ENCODE data around the gene XCR1. TPM values are rescaled to one million over a fixed set of nuclear protein-coding genes. Genes with fewer than 3 reads are reported as not detected.

Gene XCR1
- total and polyA plus RNA-seq, 2 experiments from 2014 or later: not detected

- Mint-ChIP-seq H3K36me3 (ENCODE audit: low read depth) (no peaks in the 10 kb centered on the region), H3K9me3 (no peaks in the 10 kb centered on the region), H3K4me3 (no peak overlapping the region), H3K27ac (no peak overlapping the region), H3K27me3 (ENCODE audit: insufficient read depth, low read depth, poor library complexity) (peaks cover 5% of the 10 kb centered on the region), H3K4me1 (peaks cover 7% of the 10 kb centered on the region)
- Histone ChIP-seq H3K4me1 (ENCODE audit: insufficient read depth) (peaks cover 3% of the 10 kb centered on the region), H3K4me3 (no peak overlapping the region), H3K36me3 (ENCODE audit: insufficient read depth) (no peaks in the 10 kb centered on the region), H3K79me2 (replicated peaks; ENCODE audit: insufficient read depth) (no peaks in the 10 kb centered on the region), H4K20me1 (replicated peaks; ENCODE audit: insufficient read depth) (no peaks in the 10 kb centered on the region), H3K9me2 (ENCODE audit: insufficient read depth) (peaks cover 8% of the 10 kb centered on the region), H3K27ac (ENCODE audit: low read depth) (no peak overlapping the region), H2AFZ (no peak overlapping the region), H3K27me3 (ENCODE audit: insufficient read depth) (no peaks in the 10 kb centered on the region), H3F3A (replicated peaks; ENCODE audit: low read depth) (no peaks in the 10 kb centered on the region), H3K4me2 (no peak overlapping the region)
- TF ChIP-seq JUNB (IDR thresholded peaks at IDR 0.05; ENCODE audit: unreplicated experiment) (no peak), CTCF (conservative IDR thresholded peaks at IDR 0.05; ENCODE audit: low read depth in 2 of 2) (no peak), CREB1 (CRISPR knock-in tag; IDR thresholded peaks at IDR 0.05; ENCODE audit: low read depth) (no peak), EZH2 (IDR thresholded peaks at IDR 0.05; ENCODE audit: low read depth, unreplicated experiment) (no peak), ZNF331 (CRISPR knock-in tag; IDR thresholded peaks at IDR 0.05; ENCODE audit: low read depth) (no peak), ETS1 (IDR thresholded peaks at IDR 0.05) (no peak), NANOG (IDR thresholded peaks at IDR 0.05; ENCODE audit: borderline replicate concordance) (no peak), REST (IDR thresholded peaks at IDR 0.05; ENCODE audit: unreplicated experiment) (no peak), EZH2phosphoT487 (IDR thresholded peaks at IDR 0.05; ENCODE audit: unreplicated experiment) (no peak), STAT1 (IDR thresholded peaks at IDR 0.05; ENCODE audit: unreplicated experiment) (no peak), ZNF462 (CRISPR knock-in tag; IDR thresholded peaks at IDR 0.05) (no peak)
- DNase-seq (ENCODE audit: low spot score): no peak
- ATAC-seq: no peak
These were observed 15.0 kb downstream of the XCR1 start for GRCh38 chr3:46012246-46012645.
